Activated T-cell treated with anti-CD3 and anti-CD28 coated beads for 24 hours (primary cell): Measurements from ENCODE around the gene DPP10.
"Not testable (repeated sequence)": the region's sequence is repeated elsewhere in the genome, so short reads cannot be mapped to it uniquely, and the experiment has no call there.

Source experiments
- DNase-seq: peaks from one replicate; pipeline ENCODE4 v3.0.0-alpha.2; 2020; ENCODE audit warnings: low read depth

The DPP10 gene

DNA sequence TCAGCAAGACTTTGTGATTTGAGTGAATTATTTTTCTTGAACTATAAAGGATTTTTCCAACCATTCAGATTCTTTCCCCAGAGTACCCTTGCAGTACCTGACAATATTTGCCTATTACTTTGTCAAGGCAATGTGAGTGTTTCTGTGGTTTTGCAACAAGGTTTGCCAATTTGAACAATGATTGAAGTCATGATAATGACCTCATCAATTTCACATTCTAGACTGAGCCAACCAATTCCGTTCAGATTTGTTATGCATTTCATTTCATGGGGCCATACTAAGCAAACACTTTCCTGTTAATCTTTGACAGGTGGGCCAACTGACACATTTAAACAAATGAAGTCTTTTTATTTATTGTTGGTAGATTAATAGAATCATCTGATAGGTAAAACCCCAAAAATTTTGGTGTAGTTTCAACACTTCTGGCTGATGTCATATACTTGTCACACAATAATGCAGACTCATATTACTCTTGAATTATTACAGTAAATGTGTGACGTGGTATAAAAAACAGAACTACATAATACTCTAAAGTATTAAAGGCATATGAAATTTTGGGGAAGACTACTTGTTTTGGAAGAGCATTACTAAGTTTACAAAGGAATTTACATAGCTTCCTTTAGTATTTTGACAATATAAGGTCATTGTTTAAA, 526.4 kb downstream of the DPP10 start:
- DNase-seq = no peak

- not testable (repeated sequence) for DNase-seq
Observed at GRCh38 chr2:115004321-115004720, 561.9 kb downstream of the DPP10 start.

- DNase-seq = no peak
Observed at GRCh38 chr2:115011721-115012120, 569.3 kb downstream of the DPP10 start.

GRCh38 chr2:115022013-115022412, 579.6 kb downstream of the DPP10 start:
- not testable (repeated sequence) for DNase-seq

DNA sequence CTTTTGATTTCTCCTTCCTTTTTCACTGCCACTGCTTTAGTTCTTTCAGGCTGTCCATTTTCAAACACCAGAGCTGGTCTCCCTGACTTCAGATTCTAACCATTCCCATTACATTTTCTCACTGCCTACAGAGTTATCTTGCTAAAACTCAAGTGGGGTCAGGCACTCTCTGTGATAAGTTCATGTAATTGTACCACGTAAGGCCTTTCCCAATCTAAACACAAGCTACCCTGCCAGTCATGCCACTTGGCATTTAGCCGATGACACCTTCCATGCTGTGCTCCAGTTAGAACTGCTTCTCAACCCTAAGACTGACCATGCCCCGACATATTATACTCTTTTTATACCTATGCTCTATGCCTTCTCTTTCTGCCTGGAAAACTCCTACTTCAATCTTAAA, 592.4 kb downstream of the DPP10 start:
- DNase-seq = no peak

DNA sequence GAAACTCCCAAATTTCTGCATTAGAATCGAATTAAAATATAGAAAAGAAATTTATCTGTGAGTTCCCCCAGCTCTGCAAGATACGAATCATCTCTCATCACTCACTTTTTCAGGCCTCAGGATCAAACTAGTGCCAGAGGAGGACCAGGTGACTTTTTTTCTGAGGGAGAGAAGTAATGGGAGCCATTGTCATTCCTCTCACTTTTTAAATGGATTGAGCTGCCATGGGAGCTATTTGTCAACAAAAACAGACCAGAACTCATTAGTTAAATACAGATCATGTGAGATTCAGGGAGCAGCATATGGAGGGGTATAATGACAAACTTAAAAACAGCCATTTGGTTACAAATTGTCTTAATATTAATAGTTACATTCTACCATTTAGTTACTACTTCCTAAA, 594.4 kb downstream of the DPP10 start:
- DNase-seq = no peak

GRCh38 chr2:115057473-115057872, 615.0 kb downstream of the DPP10 start:
- no peak for DNase-seq

- DNase-seq = no peak
Observed at GRCh38 chr2:115070002-115070401, 627.6 kb downstream of the DPP10 start.

DNA sequence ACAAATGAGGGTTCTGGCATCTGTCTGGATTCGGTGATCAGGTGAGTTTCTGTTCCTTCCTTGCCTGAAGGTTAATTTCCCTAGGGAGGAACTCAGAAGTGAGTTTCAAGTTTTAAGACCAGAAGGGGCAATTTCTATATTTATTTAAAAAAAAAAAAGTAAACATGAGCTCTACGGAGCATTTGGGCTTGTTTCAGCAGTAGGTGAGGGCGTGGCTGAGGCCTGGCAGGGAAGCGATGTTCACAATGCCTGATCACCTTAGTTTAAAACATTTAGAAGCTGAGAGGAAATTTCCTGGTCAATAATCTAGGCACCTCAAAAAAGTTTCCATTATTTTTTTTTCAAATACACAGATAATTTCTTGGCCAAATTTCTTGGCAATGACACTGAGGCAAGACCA, 629.1 kb downstream of the DPP10 start:
- DNase-seq = no peak

GRCh38 chr2:115075800-115076199, 633.4 kb downstream of the DPP10 start:
- DNase-seq = no peak

GRCh38 chr2:115077626-115078025, 635.2 kb downstream of the DPP10 start:
- DNase-seq = no peak

GRCh38 chr2:115083225-115083624, 640.8 kb downstream of the DPP10 start:
- DNase-seq = no peak

DNA sequence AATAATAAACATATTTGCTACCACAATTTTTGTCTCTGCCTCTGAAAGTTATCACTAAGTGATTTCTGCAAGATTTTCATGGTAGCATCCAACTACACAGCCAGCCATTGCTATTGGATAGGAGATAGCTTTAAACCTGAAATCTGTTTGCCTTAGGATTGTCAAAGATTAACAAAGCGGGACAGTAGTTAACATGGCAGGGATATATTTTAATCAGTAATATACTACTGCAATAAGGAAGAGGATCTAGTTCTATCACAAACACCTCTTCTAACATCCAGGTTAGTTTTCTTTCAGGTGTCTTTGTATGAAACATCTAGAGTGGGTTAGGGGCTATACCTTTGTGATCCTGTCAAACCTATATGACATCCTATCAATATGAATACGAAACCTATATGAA, 641.3 kb downstream of the DPP10 start:
- DNase-seq = no peak

DNA sequence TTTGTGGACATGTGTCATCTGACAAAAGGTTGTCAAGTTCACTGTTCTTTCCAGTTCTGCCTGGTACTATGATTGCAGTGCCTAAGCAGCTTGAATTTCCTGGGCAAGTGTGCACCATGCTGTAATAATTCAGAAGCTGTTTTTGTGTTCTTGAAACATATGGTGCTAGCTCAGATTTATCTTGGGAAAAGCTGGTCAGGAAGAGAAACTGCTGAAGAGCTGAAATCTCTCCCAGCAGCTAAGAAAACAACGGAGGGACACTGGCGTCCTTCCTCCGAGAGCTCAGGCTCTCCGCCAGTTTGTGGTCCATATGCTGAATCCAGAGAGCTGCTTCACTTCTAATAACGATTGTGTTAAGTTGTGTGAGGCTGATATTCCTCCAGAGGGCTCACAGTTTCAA, 642.0 kb downstream of the DPP10 start:
- no peak for DNase-seq

DNA sequence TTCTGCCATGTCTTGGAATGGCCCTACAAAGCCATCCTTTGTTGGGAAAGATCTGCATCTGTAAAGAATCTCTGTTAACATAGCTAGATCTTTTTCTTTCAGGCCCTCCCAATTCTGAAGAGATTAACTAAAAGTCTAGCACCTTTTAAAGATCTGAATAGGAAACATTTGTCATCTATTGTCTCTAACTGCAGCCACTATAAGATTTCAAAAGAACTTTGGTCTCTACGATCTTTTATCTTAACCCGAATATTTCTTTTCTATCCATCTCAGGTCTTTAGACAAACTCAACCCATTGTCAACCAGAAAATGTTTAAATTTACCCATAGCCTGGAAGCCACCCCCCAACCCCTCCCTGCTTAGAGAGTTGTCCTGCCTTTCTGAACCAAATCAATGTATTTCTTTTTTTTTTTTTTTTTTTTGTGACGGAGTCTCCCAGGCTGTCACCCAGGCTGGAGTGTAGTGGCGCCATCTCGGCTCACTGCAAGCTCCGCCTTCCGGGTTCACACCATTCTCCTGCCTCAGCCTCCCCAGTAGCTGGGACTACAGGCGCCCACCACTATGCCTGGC, 643.7 kb downstream of the DPP10 start:
- not testable (repeated sequence) for DNase-seq

- DNase-seq = no peak
Observed at GRCh38 chr2:115094441-115094840, 652.0 kb downstream of the DPP10 start.

DNA sequence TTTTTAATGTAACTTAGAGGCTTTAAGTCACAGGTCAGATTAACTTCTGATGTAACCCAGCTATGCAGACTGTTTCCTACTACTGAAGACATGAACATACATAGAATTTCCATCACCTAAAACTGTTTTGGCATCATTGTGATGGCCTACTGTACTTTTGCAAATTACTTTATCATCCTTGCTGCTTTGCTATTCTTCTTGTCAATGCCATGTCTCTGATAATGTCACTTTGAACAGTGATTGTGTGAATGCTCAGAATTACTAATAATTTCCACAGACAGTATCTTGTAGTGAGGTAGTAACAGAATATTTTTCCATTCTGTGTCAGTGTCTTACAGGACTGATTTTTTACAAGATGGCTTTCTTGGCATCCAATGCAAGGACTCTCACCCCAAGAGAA, 663.5 kb downstream of the DPP10 start:
- DNase-seq = no peak

DNA sequence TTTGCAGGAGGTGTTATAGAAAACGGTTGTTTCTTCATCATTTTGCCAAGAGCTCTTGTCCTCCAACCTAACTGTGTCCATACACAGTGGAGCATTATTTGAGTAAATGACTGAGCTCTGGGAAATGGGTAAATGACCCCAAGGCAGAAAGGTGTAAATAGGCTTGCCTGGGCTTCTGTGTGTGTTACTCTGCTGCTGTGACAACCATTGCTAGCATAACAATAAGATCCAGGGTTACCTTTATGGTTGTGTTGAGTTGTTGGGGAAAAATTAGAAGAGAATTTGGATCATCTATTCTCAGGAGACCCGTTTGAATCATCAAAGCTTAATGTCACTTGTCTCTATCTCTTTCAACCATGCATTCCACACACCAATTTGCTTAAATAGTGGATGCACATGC, 672.7 kb downstream of the DPP10 start:
- no peak for DNase-seq

DNA sequence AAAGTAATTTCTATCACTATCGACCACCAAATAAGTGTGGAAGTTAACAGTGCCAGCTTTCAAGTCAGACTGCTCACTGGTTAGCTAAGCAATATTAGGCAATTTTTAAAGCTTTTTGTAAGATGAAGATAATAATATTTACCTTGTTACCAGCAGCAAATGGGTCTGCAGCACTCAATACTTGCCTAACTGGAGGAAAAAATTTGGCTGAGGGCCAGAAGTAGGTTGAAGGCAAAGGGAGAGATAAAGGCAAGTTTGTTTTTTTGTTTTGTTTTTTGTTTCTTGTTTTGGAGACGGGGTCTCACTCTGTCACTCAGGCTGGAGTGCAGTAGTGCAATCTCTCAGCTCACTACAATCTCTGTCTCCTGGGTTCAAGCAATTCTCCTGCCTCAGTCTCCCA, 675.9 kb downstream of the DPP10 start:
- DNase-seq = no peak

DNA sequence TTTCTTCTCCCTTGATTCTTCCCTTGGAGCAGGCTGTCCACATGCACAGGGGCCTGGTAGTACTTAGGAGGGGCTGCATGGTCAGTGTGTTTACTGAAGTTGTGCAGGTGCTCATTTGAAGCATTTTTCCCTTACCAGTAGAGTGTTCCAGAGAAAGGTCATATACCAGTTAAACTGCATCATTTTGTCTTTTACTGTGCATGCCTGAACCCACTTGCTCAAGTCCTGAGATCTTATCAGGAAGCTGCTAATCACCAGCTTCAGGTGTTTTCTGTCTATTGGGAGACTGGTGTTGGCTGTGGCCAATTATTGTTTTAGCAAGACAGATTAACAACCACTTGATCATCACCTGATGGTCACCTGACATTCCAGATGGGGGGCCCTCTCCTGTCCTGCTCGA, 676.6 kb downstream of the DPP10 start:
- DNase-seq = no peak

- DNase-seq = no peak
Observed at GRCh38 chr2:115122701-115123100, 680.3 kb downstream of the DPP10 start.

- no peak for DNase-seq
Observed at GRCh38 chr2:115124817-115125216, 682.4 kb downstream of the DPP10 start.

DNA sequence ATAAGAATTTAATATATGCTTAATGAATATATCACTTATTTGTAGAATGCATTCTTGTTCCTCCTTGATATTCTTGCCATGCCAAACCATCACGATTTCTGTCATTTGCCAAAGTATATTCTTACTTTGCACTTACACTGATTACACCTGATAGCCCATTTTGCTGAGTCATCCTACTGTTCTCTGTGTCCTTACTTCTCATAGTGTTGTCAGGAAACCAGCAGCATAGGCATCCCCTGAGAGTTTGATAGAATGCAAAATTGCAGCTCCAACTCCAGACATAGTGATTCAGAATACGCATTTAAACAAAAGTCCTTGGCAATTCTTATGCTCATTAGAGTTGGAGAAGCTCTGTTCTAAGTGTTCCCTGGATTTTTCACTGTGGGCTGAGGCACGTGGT, 687.1 kb downstream of the DPP10 start:
- DNase-seq = no peak

DNA sequence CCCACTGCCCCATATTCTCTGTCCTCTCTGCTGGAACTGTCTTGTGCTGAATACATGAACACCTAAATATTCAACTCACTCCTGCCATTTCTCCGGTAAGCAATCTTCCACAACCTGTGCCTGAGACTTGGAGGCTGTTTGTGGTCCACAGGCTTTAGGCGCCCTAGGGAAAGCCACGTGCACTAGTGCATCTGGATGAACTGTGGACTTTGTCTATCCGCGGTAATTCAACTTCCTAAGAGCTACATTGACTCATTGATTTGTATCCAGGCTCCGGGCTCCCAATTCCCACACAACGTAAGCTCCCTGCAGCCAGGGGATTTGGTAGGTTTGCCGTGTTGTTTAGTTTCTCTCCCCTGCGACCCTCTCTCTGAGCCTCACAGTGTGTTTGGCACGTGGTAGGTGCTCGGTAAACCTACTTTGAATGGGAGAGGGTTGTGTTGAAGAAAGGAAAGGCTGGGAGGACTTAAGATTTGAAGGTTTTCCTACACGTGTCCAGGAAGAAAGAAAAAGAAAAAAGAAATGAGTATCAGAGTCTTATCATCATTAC, 718.2 kb downstream of the DPP10 start:
- no peak for DNase-seq
